Measurements from ENCODE around the gene DCP2.

Gene DCP2

GRCh38 chr5:113042491-113043243, 66.1 kb downstream of the DCP2 start:
- peaks cover 74% of the 10 kb centered on the region for H3K36me3 ChIP-seq
- no peaks in the 10 kb centered on the region for H3K9me3 ChIP-seq
- no peak for TF ChIP-seq CTCF (IDR thresholded peaks at IDR 0.05; ENCODE audit: low read depth, low read length)
- no peaks in the 10 kb centered on the region for H3K27me3 ChIP-seq
- H3K4me1 ChIP-seq: peaks cover 18% of the 10 kb centered on the region
- no peak overlapping the region for H3K4me3 ChIP-seq (ENCODE audit: low read depth, low read length)
- DNase-seq: no peak

- H3K4me3 ChIP-seq (ENCODE audit: low read depth, low read length): no peak overlapping the region
- no peaks in the 10 kb centered on the region for H3K9me3 ChIP-seq
- peaks cover 75% of the 10 kb centered on the region for H3K36me3 ChIP-seq
- peak; percentile 40 for TF ChIP-seq CTCF (IDR thresholded peaks at IDR 0.05; ENCODE audit: low read depth, low read length)
- peak; percentile 81 for DNase-seq
- no peaks in the 10 kb centered on the region for H3K27me3 ChIP-seq
- peaks cover 18% of the 10 kb centered on the region for H3K4me1 ChIP-seq
Observed at GRCh38 chr5:113043491-113043931, 66.9 kb downstream of the DCP2 start.

- DNase-seq: no peak
- TF ChIP-seq CTCF (IDR thresholded peaks at IDR 0.05; ENCODE audit: low read depth, low read length): no peak
Observed at GRCh38 chr5:113044776-113045465, 68.3 kb downstream of the DCP2 start.

GRCh38 chr5:113047234-113047633, 70.6 kb downstream of the DCP2 start:
- DNase-seq: no peak
- Histone ChIP-seq H3K4me3 (ENCODE audit: low read depth, low read length) (no peak overlapping the region), H3K9me3 (no peaks in the 10 kb centered on the region), H3K36me3 (peaks cover 84% of the 10 kb centered on the region), H3K27me3 (no peaks in the 10 kb centered on the region), H3K4me1 (peaks cover 18% of the 10 kb centered on the region)
- no peak for TF ChIP-seq CTCF (IDR thresholded peaks at IDR 0.05; ENCODE audit: low read depth, low read length)

More at GRCh38 chr5:113044776-113045465, 68.3 kb downstream of the DCP2 start:
- H3K4me1 ChIP-seq: peaks cover 18% of the 10 kb centered on the region
- H3K9me3 ChIP-seq: no peaks in the 10 kb centered on the region
- H3K27me3 ChIP-seq: no peaks in the 10 kb centered on the region
- no peak overlapping the region for H3K4me3 ChIP-seq (ENCODE audit: low read depth, low read length)
- H3K36me3 ChIP-seq: peaks cover 80% of the 10 kb centered on the region

- H3K27me3 ChIP-seq: no peaks in the 10 kb centered on the region
- no peaks in the 10 kb centered on the region for H3K9me3 ChIP-seq
- no peak overlapping the region for H3K4me3 ChIP-seq (ENCODE audit: low read depth, low read length)
- peaks cover 84% of the 10 kb centered on the region for H3K36me3 ChIP-seq
- no peak for TF ChIP-seq CTCF (IDR thresholded peaks at IDR 0.05; ENCODE audit: low read depth, low read length)
- no peak for DNase-seq
- H3K4me1 ChIP-seq: peaks cover 14% of the 10 kb centered on the region
Observed at GRCh38 chr5:113047733-113048652, 71.4 kb downstream of the DCP2 start.
